Measurements from ENCODE around the gene GPSM1.

Gene GPSM1

GRCh38 chr9:136306211-136307208 is 20.8 kb upstream of the GPSM1 start:
- no peak for DNase-seq

- no peak for DNase-seq
Measured at GRCh38 chr9:136307215-136307750, 20.1 kb upstream of the GPSM1 start.

- DNase-seq: no peak
Measured at GRCh38 chr9:136308006-136308701, 19.2 kb upstream of the GPSM1 start.

- DNase-seq: no peak
Measured at GRCh38 chr9:136308702-136309053, 18.7 kb upstream of the GPSM1 start.

GRCh38 chr9:136309101-136309801 is 18.1 kb upstream of the GPSM1 start:
- DNase-seq: peak; percentile 78 to 84

GRCh38 chr9:136309806-136310220 is 17.5 kb upstream of the GPSM1 start:
- DNase-seq: no peak

- peak; percentile 46 to 83 for DNase-seq
Measured at GRCh38 chr9:136310273-136311030, 16.9 kb upstream of the GPSM1 start.

- peak; percentile 77 to 78 for DNase-seq
Measured at GRCh38 chr9:136311051-136312008, 16.0 kb upstream of the GPSM1 start.

- no peak for DNase-seq
Measured at GRCh38 chr9:136312009-136312375, 15.3 kb upstream of the GPSM1 start.

- peak in 1 of 2 experiments; percentile 53 for DNase-seq
Measured at GRCh38 chr9:136312436-136312835, 14.9 kb upstream of the GPSM1 start.

- no peak for DNase-seq
Measured at GRCh38 chr9:136313111-136314055, 14.0 kb upstream of the GPSM1 start.

- DNase-seq: no peak
Measured at GRCh38 chr9:136314056-136314416, 13.3 kb upstream of the GPSM1 start.

- no peak for DNase-seq
Measured at GRCh38 chr9:136314944-136315343, 12.4 kb upstream of the GPSM1 start.

GRCh38 chr9:136316271-136316751 is 11.0 kb upstream of the GPSM1 start:
- no peak for DNase-seq

GRCh38 chr9:136316896-136317676 is 10.3 kb upstream of the GPSM1 start:
- no peak for DNase-seq

- DNase-seq: no peak
Measured at GRCh38 chr9:136317695-136318094, 9.6 kb upstream of the GPSM1 start.

- no peak for DNase-seq
Measured at GRCh38 chr9:136318111-136318775, 9.1 kb upstream of the GPSM1 start.

- DNase-seq: no peak
Measured at GRCh38 chr9:136318776-136319241, 8.5 kb upstream of the GPSM1 start.
